H9 (cell line): ENCODE results near the gene MS4A15. TPM values are rescaled to one million over a fixed set of nuclear protein-coding genes. Genes with fewer than 3 reads are reported as not detected.

ENCODE experiments used
- DNase-seq: peaks from one replicate; pipeline ENCODE4 v3.0.0-alpha.2; 2017
- H2AFZ ChIP-seq: one replicate; pipeline ENCODE4 v1.6.1; 2013; ENCODE audit warnings: mild to moderate bottlenecking, low read length, control low read depth, moderate library complexity
- H2AK5ac ChIP-seq: 2 replicates; pipeline ENCODE4 v1.6.1; 2013; ENCODE audit warnings: low read length, control low read depth, mixed read lengths; ENCODE audit not compliant: insufficient read length
- H2BK120ac ChIP-seq: one replicate; pipeline ENCODE4 v1.6.1; 2013; ENCODE audit warnings: low read depth, mild to moderate bottlenecking, low read length, control low read depth, inconsistent platforms; ENCODE audit not compliant: poor library complexity, severe bottlenecking
- H2BK12ac ChIP-seq: 2 replicates; pipeline ENCODE4 v1.6.1; 2013; ENCODE audit warnings: low read length, control low read depth, mixed read lengths, low read depth; ENCODE audit not compliant: insufficient read length
- H2BK15ac ChIP-seq: 2 replicates; pipeline ENCODE4 v1.6.1; 2013; ENCODE audit warnings: low read depth, low read length, control low read depth
- H2BK20ac ChIP-seq: one replicate; pipeline ENCODE4 v1.6.1; 2013; ENCODE audit warnings: low read depth, mild to moderate bottlenecking, low read length, control low read depth, inconsistent platforms; ENCODE audit not compliant: poor library complexity, severe bottlenecking
- H2BK5ac ChIP-seq: 2 replicates; pipeline ENCODE4 v1.6.1; 2013; ENCODE audit warnings: low read length, control low read depth, mixed read lengths; ENCODE audit not compliant: insufficient read length
- H3K14ac ChIP-seq: 2 replicates; pipeline ENCODE4 v1.6.1; 2013; ENCODE audit warnings: low read length, control low read depth; ENCODE audit not compliant: insufficient read depth
- H3K18ac ChIP-seq: 2 replicates; pipeline ENCODE4 v1.6.1; 2013; ENCODE audit warnings: low read depth, mild to moderate bottlenecking, mixed read lengths, low read length, control low read depth; ENCODE audit not compliant: insufficient read length
- H3K23ac ChIP-seq: 2 replicates; pipeline ENCODE4 v1.6.1; 2013; ENCODE audit warnings: low read length, control low read depth, mixed read lengths, low read depth; ENCODE audit not compliant: insufficient read length
- H3K23me2 ChIP-seq: 2 replicates; pipeline ENCODE4 v1.6.1; 2013; ENCODE audit warnings: low read depth, mild to moderate bottlenecking, mixed read lengths, low read length, control low read depth; ENCODE audit not compliant: insufficient read length, poor library complexity, severe bottlenecking
- H3K27ac ChIP-seq: 2 replicates; pipeline ENCODE4 v1.5.1; 2013; ENCODE audit warnings: low read length, control low read depth, mixed read lengths, low read depth; ENCODE audit not compliant: insufficient read length
- H3K27me3 ChIP-seq: 2 replicates; pipeline ENCODE4 v1.6.1; 2013; ENCODE audit warnings: low read length, control low read depth, inconsistent platforms; ENCODE audit not compliant: insufficient read depth
- H3K4ac ChIP-seq: 2 replicates; pipeline ENCODE4 v1.6.1; 2013; ENCODE audit warnings: low read depth, mild to moderate bottlenecking, control low read depth, inconsistent platforms, low read length, moderate library complexity
- H3K4me1 ChIP-seq: 2 replicates; pipeline ENCODE4 v1.6.1; 2013; ENCODE audit warnings: low read length, control low read depth, inconsistent platforms; ENCODE audit not compliant: insufficient read depth
- H3K4me2 ChIP-seq: 2 replicates; pipeline ENCODE4 v1.6.1; 2013; ENCODE audit warnings: low read length, control low read depth, mixed read lengths; ENCODE audit not compliant: insufficient read length, insufficient read depth
- H3K56ac ChIP-seq: 2 replicates; pipeline ENCODE4 v1.6.1; 2013; ENCODE audit warnings: low read depth, mild to moderate bottlenecking, mixed read lengths, low read length, control low read depth; ENCODE audit not compliant: insufficient read length
- H3K79me1 ChIP-seq: 2 replicates; pipeline ENCODE4 v1.6.1; 2013; ENCODE audit warnings: low read depth, mild to moderate bottlenecking, moderate library complexity, low read length, control low read depth, inconsistent platforms; ENCODE audit not compliant: insufficient read depth, poor library complexity, severe bottlenecking
- H3K79me2 ChIP-seq: 2 replicates; pipeline ENCODE4 v1.6.1; 2013; ENCODE audit warnings: low read length, control low read depth, inconsistent platforms; ENCODE audit not compliant: insufficient read depth
- H3K9ac ChIP-seq: 2 replicates; pipeline ENCODE4 v1.6.1; 2013; ENCODE audit warnings: low read length, control low read depth, mixed read lengths; ENCODE audit not compliant: insufficient read length; ENCODE audit errors: extremely low read depth
- H3K9me3 ChIP-seq: one replicate; pipeline ENCODE4 v1.6.1; 2013; ENCODE audit warnings: low read depth, low read length, inconsistent platforms; ENCODE audit not compliant: control insufficient read depth
- H3T11ph ChIP-seq: one replicate; pipeline ENCODE4 v1.6.1; 2013; ENCODE audit warnings: mild to moderate bottlenecking, low read length, control low read depth, inconsistent platforms
- H4K20me1 ChIP-seq: one replicate; pipeline ENCODE4 v1.6.1; 2013; ENCODE audit not compliant: control insufficient read depth, insufficient read length, insufficient read depth
- H4K5ac ChIP-seq: 2 replicates; pipeline ENCODE4 v1.6.1; 2013; ENCODE audit warnings: low read depth, mild to moderate bottlenecking, mixed read lengths, low read length, control low read depth; ENCODE audit not compliant: insufficient read length
- H4K8ac ChIP-seq: replicated peaks from 2 replicates; pipeline ENCODE4 v1.6.1; 2013; ENCODE audit warnings: low read length, control low read depth, mixed read lengths, low read depth; ENCODE audit not compliant: insufficient read length
- H4K91ac ChIP-seq: 2 replicates; pipeline ENCODE4 v1.6.1; 2013; ENCODE audit warnings: low read depth, mild to moderate bottlenecking, moderate library complexity, mixed read lengths, low read length, control low read depth; ENCODE audit not compliant: insufficient read length
- H3K27ac Mint-ChIP-seq, 3 experiments: 2 replicates in 2 of 3; 3 replicates in 1 of 3; pipeline ENCODE4 v1.8.0; 2020 to 2021; ENCODE audit warnings: mixed read lengths in 3 of 3, mild to moderate bottlenecking in 1 of 3, moderate library complexity in 1 of 3
- H3K27me3 Mint-ChIP-seq: 2 replicates; pipeline ENCODE4 v1.8.0; 2021; ENCODE audit warnings: low read depth, mild to moderate bottlenecking, moderate library complexity, mixed read lengths
- H3K36me3 Mint-ChIP-seq, 3 experiments: 2 replicates in 2 of 3; 3 replicates in 1 of 3; pipeline ENCODE4 v1.8.0; 2020 to 2021; ENCODE audit warnings: low read depth in 3 of 3, mixed read lengths in 3 of 3; ENCODE audit not compliant: insufficient read depth in 1 of 3
- H3K4me1 Mint-ChIP-seq, 2 experiments: 2 replicates each; pipeline ENCODE4 v1.8.0; 2020; ENCODE audit warnings: mixed read lengths in 2 of 2
- H3K4me3 Mint-ChIP-seq, 2 experiments: 2 replicates in 1 of 2; 3 replicates in 1 of 2; pipeline ENCODE4 v1.8.0; 2020 to 2021; ENCODE audit warnings: mild to moderate bottlenecking in 2 of 2, mixed read lengths in 2 of 2, moderate library complexity in 1 of 2
- H3K9me3 Mint-ChIP-seq, 2 experiments: 2 replicates in 1 of 2; 3 replicates in 1 of 2; pipeline ENCODE4 v1.8.0; 2020; ENCODE audit warnings: mild to moderate bottlenecking in 2 of 2, mixed read lengths in 2 of 2, moderate library complexity in 1 of 2
- CTCF ChIP-seq: fragments of 200-600 bp; sonication (generic); conservative IDR thresholded peaks from 3 replicates; pipeline ENCODE4 v1.8.0; 2021; ENCODE audit warnings: antibody characterized with exemption, mild to moderate bottlenecking
- WGBS: extraction: QIAGEN DNeasy Blood & Tissue Kit; methylation state at CpG from one replicate; pipeline ENCODE4 v1.1.7; 2013; ENCODE audit warnings: missing lambda C conversion rate, low lambda C conversion rate, mixed read lengths; ENCODE audit not compliant: insufficient read length; ENCODE audit errors: extremely low coverage; 5-methylcytosine and 5-hydroxymethylcytosine counted together
- total RNA-seq: library from RNA; stranded (reverse); gene quantifications from 2 replicates; pipeline ENCODE4 v1.2.1, GENCODE V29; 2021

The MS4A15 gene
- total RNA-seq, 1 experiment from 2014 or later: 0.11 TPM

- Histone ChIP-seq H3K79me1 (no peaks in the 10 kb centered on the region), H3K4ac (no peak overlapping the region), H3K56ac (no peak overlapping the region), H3K4me2 (no peak overlapping the region), H3K4me1 (no peaks in the 10 kb centered on the region), H3K23me2 (no peaks in the 10 kb centered on the region), H4K8ac (no peak overlapping the region), H2BK15ac (no peak overlapping the region), H4K20me1 (no peaks in the 10 kb centered on the region), H3K27me3 (no peaks in the 10 kb centered on the region), H3K18ac (no peak overlapping the region), H4K5ac (no peak overlapping the region), H3T11ph (no peak overlapping the region), H4K91ac (no peak overlapping the region), H2BK120ac (no peak overlapping the region), H2AFZ (no peak overlapping the region), H3K14ac (no peak overlapping the region), H3K23ac (no peak overlapping the region), H3K79me2 (no peaks in the 10 kb centered on the region), H3K27ac (no peak overlapping the region), H2AK5ac (no peak overlapping the region), H3K9me3 (peaks cover 16% of the 10 kb centered on the region), H2BK5ac (no peak overlapping the region), H2BK20ac (no peak overlapping the region), H3K9ac (no peak overlapping the region), H2BK12ac (no peak overlapping the region)
- DNase-seq: no peak
- H3K4me1 Mint-ChIP-seq: no peaks in the 10 kb centered on the region; a peak in 1 of 4 replicates
- peaks cover 6 to 16% (median 14%) of the 10 kb centered on the region in 3 experiments for H3K36me3 Mint-ChIP-seq
- no CpG with 5 or more reads among the region's 6 CpGs for WGBS
- H3K27me3 Mint-ChIP-seq: peaks cover 34% of the 10 kb centered on the region
- H3K4me3 Mint-ChIP-seq: no peak overlapping the region
- no peak for TF ChIP-seq CTCF
- peaks cover 32 to 36% of the 10 kb centered on the region in 2 experiments for H3K9me3 Mint-ChIP-seq
- no peak overlapping the region; a peak in 1 of 7 replicates for H3K27ac Mint-ChIP-seq
Measured at GRCh38 chr11:60795291-60795690, 38.6 kb downstream of the MS4A15 start.
